ENCODE measurements around the gene RASSF7.

DNA sequence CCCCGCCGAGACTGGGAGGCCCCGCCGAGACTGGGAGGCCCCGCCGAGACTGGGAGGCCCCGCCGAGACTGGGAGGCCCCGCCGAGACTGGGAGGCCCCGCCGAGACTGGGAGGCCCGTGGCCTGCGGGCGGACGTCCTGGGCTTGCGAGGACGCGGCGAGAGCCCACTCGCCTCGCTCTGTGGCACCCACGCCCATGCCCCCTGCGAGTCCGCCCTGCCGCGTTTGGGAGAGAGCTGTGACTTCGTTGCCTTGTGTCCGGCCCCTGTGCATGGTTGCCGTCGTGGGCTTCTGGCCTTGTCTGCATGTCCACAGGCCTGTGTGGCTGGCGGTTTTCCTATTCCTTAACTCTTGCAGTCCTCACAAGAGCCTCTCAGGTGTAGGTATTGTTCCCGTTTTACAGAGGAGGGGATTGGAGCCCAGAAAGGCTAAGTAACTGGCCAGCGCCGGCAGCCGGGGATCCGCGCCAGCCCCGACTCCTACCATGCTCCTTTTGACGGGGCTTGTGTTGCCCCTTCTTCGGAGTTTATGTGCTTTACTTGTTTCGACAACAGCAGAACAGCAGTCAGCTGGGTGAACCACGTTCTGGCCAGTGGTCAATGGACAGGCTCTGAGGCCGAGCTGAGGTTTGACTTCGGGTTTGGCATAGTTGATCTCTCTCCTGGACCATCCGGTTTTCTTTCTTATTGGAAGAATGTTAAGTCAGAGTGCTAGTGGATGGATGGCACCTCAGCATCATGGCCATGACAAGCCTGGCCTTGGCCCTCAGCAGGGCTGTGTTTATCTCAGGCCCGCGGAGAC, 16.2 kb downstream of the RASSF7 start:
- no peak for TF ChIP-seq POLR2AphosphoS5 (IDR thresholded peaks at IDR 0.05)
- TF ChIP-seq, protein P1, sequence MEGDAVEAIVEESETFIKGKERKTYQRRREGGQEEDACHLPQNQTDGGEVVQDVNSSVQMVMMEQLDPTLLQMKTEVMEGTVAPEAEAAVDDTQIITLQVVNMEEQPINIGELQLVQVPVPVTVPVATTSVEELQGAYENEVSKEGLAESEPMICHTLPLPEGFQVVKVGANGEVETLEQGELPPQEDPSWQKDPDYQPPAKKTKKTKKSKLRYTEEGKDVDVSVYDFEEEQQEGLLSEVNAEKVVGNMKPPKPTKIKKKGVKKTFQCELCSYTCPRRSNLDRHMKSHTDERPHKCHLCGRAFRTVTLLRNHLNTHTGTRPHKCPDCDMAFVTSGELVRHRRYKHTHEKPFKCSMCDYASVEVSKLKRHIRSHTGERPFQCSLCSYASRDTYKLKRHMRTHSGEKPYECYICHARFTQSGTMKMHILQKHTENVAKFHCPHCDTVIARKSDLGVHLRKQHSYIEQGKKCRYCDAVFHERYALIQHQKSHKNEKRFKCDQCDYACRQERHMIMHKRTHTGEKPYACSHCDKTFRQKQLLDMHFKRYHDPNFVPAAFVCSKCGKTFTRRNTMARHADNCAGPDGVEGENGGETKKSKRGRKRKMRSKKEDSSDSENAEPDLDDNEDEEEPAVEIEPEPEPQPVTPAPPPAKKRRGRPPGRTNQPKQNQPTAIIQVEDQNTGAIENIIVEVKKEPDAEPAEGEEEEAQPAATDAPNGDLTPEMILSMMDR (IDR thresholded peaks at IDR 0.05) = no peak
- no peak for TF ChIP-seq EP300 (IDR thresholded peaks at IDR 0.05)
- TF ChIP-seq POLR2A (IDR thresholded peaks at IDR 0.05; ENCODE audit: low read depth) = no peak
